HG03103 (cell line): ENCODE measurements around the gene WDR31.

Source experiments
- ATAC-seq: cut with Tn5 transposase; IDR thresholded peaks from one replicate; pipeline ENCODE4 v1.9.1; 2021; ENCODE audit warnings: low read depth; ENCODE audit not compliant: unreplicated experiment

Gene WDR31

GRCh38 chr9:113343732-113344231 is 3.7 kb upstream of the WDR31 start:
- no peak for ATAC-seq

- no peak for ATAC-seq
These were observed 1.8 kb upstream of the WDR31 start for GRCh38 chr9:113341712-113342410.

- no peak for ATAC-seq
These were observed 2.4 kb downstream of the WDR31 start for GRCh38 chr9:113337714-113338113.

- no peak for ATAC-seq
These were observed 8.3 kb downstream of the WDR31 start for GRCh38 chr9:113331780-113332179.

GRCh38 chr9:113328045-113328782 is 11.9 kb downstream of the WDR31 start:
- no peak for ATAC-seq

GRCh38 chr9:113326230-113326629 is 13.8 kb downstream of the WDR31 start:
- ATAC-seq: no peak

GRCh38 chr9:113322671-113323070 is 17.4 kb downstream of the WDR31 start:
- ATAC-seq: no peak

GRCh38 chr9:113320051-113320450 is 20.0 kb downstream of the WDR31 start:
- ATAC-seq: no peak

GRCh38 chr9:113319054-113319453 is 21.0 kb downstream of the WDR31 start:
- ATAC-seq: no peak

- no peak for ATAC-seq
These were observed 22.3 kb downstream of the WDR31 start for GRCh38 chr9:113317777-113318176.

- no peak for ATAC-seq
These were observed 24.0 kb downstream of the WDR31 start for GRCh38 chr9:113316030-113316429.

GRCh38 chr9:113315231-113315630 is 24.8 kb downstream of the WDR31 start:
- no peak for ATAC-seq

- ATAC-seq: no peak
These were observed 26.8 kb downstream of the WDR31 start for GRCh38 chr9:113313261-113313660.

- ATAC-seq: no peak
These were observed 28.1 kb downstream of the WDR31 start for GRCh38 chr9:113311961-113312360.

GRCh38 chr9:113310538-113310937 is 29.5 kb downstream of the WDR31 start:
- ATAC-seq: no peak

GRCh38 chr9:113309204-113309813 is 30.8 kb downstream of the WDR31 start:
- no peak for ATAC-seq

GRCh38 chr9:113307396-113307975 is 32.6 kb downstream of the WDR31 start:
- ATAC-seq: no peak

GRCh38 chr9:113306566-113306965 is 33.5 kb downstream of the WDR31 start:
- ATAC-seq: no peak

GRCh38 chr9:113302792-113303418 is 37.2 kb downstream of the WDR31 start, which contains the start of gene RNF183:
Gene RNF183, minus strand, starts transcription at chr9:113303376. Its CDS starts 5,192 bp downstream, at chr9:113298184.
- no peak for ATAC-seq

- no peak for ATAC-seq
These were observed 38.5 kb downstream of the WDR31 start for GRCh38 chr9:113301548-113301947.
